Measurements from ENCODE around the gene TMEM109.

Gene TMEM109

DNA sequence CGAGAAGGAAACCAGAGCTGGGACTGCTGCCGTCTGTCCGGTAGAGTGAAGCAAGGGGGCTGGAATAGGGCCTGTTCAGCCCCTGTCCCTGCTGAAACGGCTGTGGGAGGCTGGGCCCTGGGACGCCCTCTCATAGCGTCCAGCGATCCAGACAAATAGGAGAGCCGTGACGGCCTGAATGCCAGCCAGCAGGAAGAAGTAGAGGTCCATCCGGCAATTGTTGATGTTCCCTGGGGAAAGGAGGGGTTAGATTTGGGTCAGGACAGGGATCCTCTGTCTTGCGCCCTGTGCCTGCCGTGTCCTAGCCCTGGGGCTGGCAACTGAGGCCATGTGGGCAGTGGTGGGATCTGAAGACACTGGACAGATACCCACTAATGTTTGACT lies 23.2 kb downstream of the TMEM109 start:
- Histone ChIP-seq H3K27me3 (ENCODE audit: insufficient read depth, poor library complexity, severe bottlenecking) (no peaks in the 10 kb centered on the region), H3K4me3 (replicated peaks; ENCODE audit: insufficient read depth, low read length) (no peak overlapping the region), H3K27ac (replicated peaks) (no peak overlapping the region)
- no peak for TF ChIP-seq SPI1 (IDR thresholded peaks at IDR 0.05; ENCODE audit: borderline replicate concordance, low read depth)
- TF ChIP-seq, protein P1, sequence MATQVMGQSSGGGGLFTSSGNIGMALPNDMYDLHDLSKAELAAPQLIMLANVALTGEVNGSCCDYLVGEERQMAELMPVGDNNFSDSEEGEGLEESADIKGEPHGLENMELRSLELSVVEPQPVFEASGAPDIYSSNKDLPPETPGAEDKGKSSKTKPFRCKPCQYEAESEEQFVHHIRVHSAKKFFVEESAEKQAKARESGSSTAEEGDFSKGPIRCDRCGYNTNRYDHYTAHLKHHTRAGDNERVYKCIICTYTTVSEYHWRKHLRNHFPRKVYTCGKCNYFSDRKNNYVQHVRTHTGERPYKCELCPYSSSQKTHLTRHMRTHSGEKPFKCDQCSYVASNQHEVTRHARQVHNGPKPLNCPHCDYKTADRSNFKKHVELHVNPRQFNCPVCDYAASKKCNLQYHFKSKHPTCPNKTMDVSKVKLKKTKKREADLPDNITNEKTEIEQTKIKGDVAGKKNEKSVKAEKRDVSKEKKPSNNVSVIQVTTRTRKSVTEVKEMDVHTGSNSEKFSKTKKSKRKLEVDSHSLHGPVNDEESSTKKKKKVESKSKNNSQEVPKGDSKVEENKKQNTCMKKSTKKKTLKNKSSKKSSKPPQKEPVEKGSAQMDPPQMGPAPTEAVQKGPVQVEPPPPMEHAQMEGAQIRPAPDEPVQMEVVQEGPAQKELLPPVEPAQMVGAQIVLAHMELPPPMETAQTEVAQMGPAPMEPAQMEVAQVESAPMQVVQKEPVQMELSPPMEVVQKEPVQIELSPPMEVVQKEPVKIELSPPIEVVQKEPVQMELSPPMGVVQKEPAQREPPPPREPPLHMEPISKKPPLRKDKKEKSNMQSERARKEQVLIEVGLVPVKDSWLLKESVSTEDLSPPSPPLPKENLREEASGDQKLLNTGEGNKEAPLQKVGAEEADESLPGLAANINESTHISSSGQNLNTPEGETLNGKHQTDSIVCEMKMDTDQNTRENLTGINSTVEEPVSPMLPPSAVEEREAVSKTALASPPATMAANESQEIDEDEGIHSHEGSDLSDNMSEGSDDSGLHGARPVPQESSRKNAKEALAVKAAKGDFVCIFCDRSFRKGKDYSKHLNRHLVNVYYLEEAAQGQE (IDR thresholded peaks at IDR 0.05; ENCODE audit: insufficient replicate concordance, low read depth) = no peak
- no peak for TF ChIP-seq GABPA (IDR thresholded peaks at IDR 0.05; ENCODE audit: low read depth)
- TF ChIP-seq POLR2AphosphoS5 (IDR thresholded peaks at IDR 0.05; ENCODE audit: low read depth) = no peak
- no peak for DNase-seq (ENCODE audit: low read depth in 1 of 2, low spot score in 1 of 2)

DNA sequence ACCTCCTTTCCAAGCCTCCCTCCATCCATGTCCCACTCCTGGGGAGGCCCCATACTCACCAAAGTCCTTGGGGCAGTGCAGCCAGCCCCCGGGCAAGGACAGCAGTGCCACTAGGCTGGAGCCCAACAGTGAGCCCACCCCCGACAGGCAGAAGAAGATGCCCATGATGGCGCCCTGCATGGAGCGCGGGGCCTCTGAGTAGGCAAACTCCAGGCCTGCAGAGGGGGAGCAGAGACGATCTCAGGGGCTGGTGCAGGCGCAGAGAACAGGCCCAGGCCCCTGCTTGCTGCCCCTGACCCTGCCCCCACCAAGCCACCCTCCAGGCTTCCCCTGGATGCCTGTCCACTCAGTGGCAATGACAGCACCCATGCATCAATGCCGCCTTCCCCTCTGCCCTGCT lies 23.9 kb downstream of the TMEM109 start:
- Histone ChIP-seq H3K27ac (replicated peaks) (no peak overlapping the region), H3K27me3 (ENCODE audit: insufficient read depth, poor library complexity, severe bottlenecking) (no peaks in the 10 kb centered on the region), H3K4me3 (replicated peaks; ENCODE audit: insufficient read depth, low read length) (no peak overlapping the region)
- TF ChIP-seq GABPA (IDR thresholded peaks at IDR 0.05; ENCODE audit: low read depth) = no peak
- TF ChIP-seq CTCF (IDR thresholded peaks at IDR 0.05; ENCODE audit: insufficient read depth, low read length) = no peak
- no peak for TF ChIP-seq SPI1 (IDR thresholded peaks at IDR 0.05; ENCODE audit: borderline replicate concordance, low read depth)
- TF ChIP-seq, protein P1 (IDR thresholded peaks at IDR 0.05; ENCODE audit: insufficient replicate concordance, low read depth) = no peak
- TF ChIP-seq POLR2AphosphoS5 (IDR thresholded peaks at IDR 0.05; ENCODE audit: low read depth) = no peak
- DNase-seq (ENCODE audit: low read depth in 1 of 2, low spot score in 1 of 2) = no peak

- H3K27me3 ChIP-seq (ENCODE audit: insufficient read depth, poor library complexity, severe bottlenecking) = no peaks in the 10 kb centered on the region
- no peak for TF ChIP-seq CTCF (IDR thresholded peaks at IDR 0.05; ENCODE audit: insufficient read depth, low read length)
- TF ChIP-seq SPI1 (IDR thresholded peaks at IDR 0.05; ENCODE audit: borderline replicate concordance, low read depth) = no peak
- no peak for TF ChIP-seq POLR2AphosphoS5 (IDR thresholded peaks at IDR 0.05; ENCODE audit: low read depth)
- TF ChIP-seq GABPA (IDR thresholded peaks at IDR 0.05; ENCODE audit: low read depth) = no peak
- TF ChIP-seq, protein P1 (IDR thresholded peaks at IDR 0.05; ENCODE audit: insufficient replicate concordance, low read depth) = no peak
- H3K27ac ChIP-seq (replicated peaks) = no peak overlapping the region
- no peak for DNase-seq (ENCODE audit: low read depth in 1 of 2, low spot score in 1 of 2)
- no peak overlapping the region for H3K4me3 ChIP-seq (replicated peaks; ENCODE audit: insufficient read depth, low read length)
Measured at GRCh38 chr11:60938500-60938899, 24.5 kb downstream of the TMEM109 start.
